Neural crest cell (in vitro differentiated cells): ENCODE measurements around the gene TMEM217. TPM values are rescaled to one million over a fixed set of nuclear protein-coding genes. Genes with fewer than 3 reads are reported as not detected.

Experiments
- DNase-seq: peaks from one replicate; pipeline ENCODE4 v3.0.0; 2021; ENCODE audit warnings: low read depth, mixed read lengths, low spot score
- H3K27ac Mint-ChIP-seq: one replicate; pipeline ENCODE4 v1.8.0; 2021; ENCODE audit warnings: mild to moderate bottlenecking, mixed read lengths; ENCODE audit not compliant: unreplicated experiment
- H3K27me3 Mint-ChIP-seq: 2 replicates; pipeline ENCODE4 v1.8.0; 2021; ENCODE audit warnings: low read depth, mild to moderate bottlenecking, mixed read lengths
- H3K36me3 Mint-ChIP-seq: 2 replicates; pipeline ENCODE4 v1.8.0; 2021; ENCODE audit warnings: low read depth, mild to moderate bottlenecking, mixed read lengths
- H3K4me1 Mint-ChIP-seq: 2 replicates; pipeline ENCODE4 v1.8.0; 2021; ENCODE audit warnings: mixed read lengths
- H3K4me3 Mint-ChIP-seq: one replicate; pipeline ENCODE4 v1.8.0; 2021; ENCODE audit warnings: mild to moderate bottlenecking, mixed read lengths
- H3K9me3 Mint-ChIP-seq: 2 replicates; pipeline ENCODE4 v1.8.0; 2021; ENCODE audit warnings: mixed read lengths
- total RNA-seq: library from RNA; stranded (reverse); gene quantifications from 2 replicates; pipeline ENCODE4 v1.2.1, GENCODE V29; 2021
- TF ChIP-seq, protein P1 (sequence below): fragments of 200-600 bp; sonication (generic); conservative IDR thresholded peaks from 2 replicates; pipeline ENCODE4 v1.5.0; 2021; ENCODE audit warnings: antibody characterized with exemption, mild to moderate bottlenecking

TMEM217 gene
- total RNA-seq, 1 donor from 2014 or later, result 0.86 TPM

DNA sequence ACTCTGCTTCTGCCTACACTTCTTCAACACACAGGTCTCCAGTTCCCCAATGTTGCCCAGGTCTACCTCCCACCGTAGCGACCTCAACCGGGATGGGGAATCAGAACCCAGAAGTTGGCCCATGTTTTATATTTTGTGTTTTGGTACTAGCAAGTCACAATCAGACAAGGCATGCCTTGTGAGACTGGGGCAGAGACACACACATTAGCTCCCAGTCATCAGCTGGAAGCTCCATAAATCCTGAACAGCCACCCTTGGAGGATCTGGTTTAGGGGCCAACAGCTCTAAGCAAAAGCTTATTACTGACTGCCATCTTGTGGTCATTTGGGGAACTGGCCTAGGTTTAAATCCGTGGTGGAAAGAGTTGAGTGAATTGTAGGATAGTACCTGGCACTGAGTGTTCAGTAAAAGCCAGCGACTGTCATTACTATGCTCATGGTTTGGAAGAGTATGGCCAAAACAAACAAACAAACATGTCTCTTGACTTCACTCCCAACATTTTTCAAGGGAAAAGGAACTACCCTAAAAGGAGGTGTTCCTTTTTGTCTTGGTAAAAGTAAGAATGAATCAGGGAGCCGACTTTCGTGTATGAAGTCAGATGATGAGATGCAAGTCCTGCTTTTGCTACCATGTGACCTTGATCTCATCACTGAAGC, 47.5 kb downstream of the TMEM217 start:
- Mint-ChIP-seq H3K36me3 (no peaks in the 10 kb centered on the region), H3K27me3 (peaks cover 2% of the 10 kb centered on the region), H3K27ac (no peak overlapping the region), H3K9me3 (no peaks in the 10 kb centered on the region), H3K4me1 (no peaks in the 10 kb centered on the region), H3K4me3 (no peak overlapping the region)
- TF ChIP-seq, protein P1, sequence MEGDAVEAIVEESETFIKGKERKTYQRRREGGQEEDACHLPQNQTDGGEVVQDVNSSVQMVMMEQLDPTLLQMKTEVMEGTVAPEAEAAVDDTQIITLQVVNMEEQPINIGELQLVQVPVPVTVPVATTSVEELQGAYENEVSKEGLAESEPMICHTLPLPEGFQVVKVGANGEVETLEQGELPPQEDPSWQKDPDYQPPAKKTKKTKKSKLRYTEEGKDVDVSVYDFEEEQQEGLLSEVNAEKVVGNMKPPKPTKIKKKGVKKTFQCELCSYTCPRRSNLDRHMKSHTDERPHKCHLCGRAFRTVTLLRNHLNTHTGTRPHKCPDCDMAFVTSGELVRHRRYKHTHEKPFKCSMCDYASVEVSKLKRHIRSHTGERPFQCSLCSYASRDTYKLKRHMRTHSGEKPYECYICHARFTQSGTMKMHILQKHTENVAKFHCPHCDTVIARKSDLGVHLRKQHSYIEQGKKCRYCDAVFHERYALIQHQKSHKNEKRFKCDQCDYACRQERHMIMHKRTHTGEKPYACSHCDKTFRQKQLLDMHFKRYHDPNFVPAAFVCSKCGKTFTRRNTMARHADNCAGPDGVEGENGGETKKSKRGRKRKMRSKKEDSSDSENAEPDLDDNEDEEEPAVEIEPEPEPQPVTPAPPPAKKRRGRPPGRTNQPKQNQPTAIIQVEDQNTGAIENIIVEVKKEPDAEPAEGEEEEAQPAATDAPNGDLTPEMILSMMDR, result peak; percentile 93
- DNase-seq, result peak; percentile 84

DNA sequence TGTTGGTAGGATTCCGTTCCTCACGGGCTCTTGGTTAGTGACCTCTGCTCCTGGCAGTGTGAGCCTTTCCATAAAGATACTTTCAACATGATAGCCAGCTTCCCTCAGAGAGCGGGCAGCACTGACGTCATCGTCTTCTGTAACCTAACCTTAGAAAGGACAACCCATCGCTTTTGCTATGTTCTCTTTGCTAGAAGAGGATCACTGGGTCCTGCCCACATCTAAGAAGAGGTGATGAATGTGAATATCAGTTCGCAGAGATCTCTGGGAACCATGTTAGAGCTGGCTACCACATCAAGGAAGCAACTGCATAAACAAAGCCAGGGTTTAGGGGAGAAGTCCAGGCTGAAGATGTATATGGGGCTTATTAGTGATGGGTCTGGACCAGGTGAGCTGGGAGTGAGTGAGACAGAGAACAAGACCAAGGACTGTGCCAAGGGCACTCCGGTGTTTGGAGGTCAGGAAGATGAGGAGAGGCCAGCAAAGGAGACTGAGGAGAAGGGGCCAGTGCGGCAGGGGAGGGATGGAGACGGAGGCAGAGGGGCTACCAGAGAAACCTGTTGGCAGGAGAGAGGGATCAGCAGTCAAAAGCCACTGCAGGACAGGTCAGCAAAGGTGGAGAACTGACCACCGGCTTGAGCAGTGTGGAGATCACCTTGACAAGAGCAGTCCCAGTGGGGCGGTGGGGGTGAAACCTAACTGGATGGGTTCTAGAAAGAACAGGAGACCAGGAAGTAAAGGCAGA, 48.3 kb downstream of the TMEM217 start:
- no peaks in the 10 kb centered on the region for H3K36me3 Mint-ChIP-seq
- H3K27ac Mint-ChIP-seq, result no peak overlapping the region
- H3K9me3 Mint-ChIP-seq, result no peaks in the 10 kb centered on the region
- TF ChIP-seq, protein P1, result no peak
- no peaks in the 10 kb centered on the region for H3K4me1 Mint-ChIP-seq
- no peak for DNase-seq
- no peak overlapping the region for H3K4me3 Mint-ChIP-seq
- H3K27me3 Mint-ChIP-seq, result peaks cover 2% of the 10 kb centered on the region

DNA sequence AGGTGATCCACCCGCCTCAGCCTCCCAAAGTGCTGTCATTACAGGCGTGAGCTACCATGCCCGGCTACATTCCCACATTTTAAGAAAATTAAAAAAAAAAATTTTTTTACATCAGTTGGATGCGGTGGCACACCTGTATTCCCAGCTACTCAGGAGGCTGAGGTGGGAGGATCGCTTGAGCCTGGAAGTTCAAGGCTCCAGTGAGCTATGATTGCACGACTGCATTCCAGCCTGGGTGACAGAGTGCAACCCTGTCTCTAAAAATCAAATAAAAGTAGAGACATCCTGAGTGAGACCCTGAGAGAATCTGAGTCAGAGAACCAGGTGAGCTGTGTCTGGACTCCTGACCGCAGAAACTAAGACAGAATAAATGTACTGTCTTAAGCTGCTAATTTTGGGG, 49.2 kb downstream of the TMEM217 start:
- Mint-ChIP-seq H3K27ac (no peak overlapping the region), H3K36me3 (no peaks in the 10 kb centered on the region), H3K4me1 (no peaks in the 10 kb centered on the region), H3K4me3 (no peak overlapping the region), H3K9me3 (no peaks in the 10 kb centered on the region), H3K27me3 (peaks cover 2% of the 10 kb centered on the region)
- TF ChIP-seq, protein P1, result no peak
- no peak for DNase-seq

DNA sequence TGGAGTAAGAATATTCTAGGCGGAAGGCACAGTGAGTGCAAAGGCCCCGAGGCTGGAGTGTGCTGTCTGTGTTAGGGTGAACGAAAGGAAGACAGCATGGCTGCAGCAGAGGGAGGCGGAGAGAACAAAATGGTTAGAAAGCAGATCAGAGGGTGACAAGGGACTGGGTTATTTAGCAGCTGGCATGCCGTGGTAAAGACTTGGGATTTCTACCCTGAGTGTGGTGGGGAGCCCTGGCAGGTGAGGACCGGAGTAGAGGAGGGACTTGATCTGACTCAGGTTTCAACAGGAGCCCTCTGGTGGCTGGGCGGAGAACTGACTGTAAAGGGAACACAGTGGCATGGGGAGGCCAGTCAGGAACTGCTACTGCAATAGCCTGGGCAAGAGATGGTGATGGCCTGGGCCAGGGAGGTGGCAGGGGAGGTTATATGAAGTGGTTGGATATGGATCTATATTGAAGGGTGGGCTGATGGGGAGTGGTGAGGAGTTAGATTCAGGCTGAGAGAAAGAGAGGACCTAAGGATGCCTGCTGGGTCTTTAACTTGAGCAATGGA, 50.0 kb downstream of the TMEM217 start:
- Mint-ChIP-seq H3K27ac (peak overlapping the region; percentile 44), H3K27me3 (peaks cover 2% of the 10 kb centered on the region), H3K4me1 (no peaks in the 10 kb centered on the region), H3K9me3 (no peaks in the 10 kb centered on the region), H3K36me3 (no peaks in the 10 kb centered on the region), H3K4me3 (no peak overlapping the region)
- DNase-seq, result peak; percentile 65
- TF ChIP-seq, protein P1, result peak; percentile 72

DNA sequence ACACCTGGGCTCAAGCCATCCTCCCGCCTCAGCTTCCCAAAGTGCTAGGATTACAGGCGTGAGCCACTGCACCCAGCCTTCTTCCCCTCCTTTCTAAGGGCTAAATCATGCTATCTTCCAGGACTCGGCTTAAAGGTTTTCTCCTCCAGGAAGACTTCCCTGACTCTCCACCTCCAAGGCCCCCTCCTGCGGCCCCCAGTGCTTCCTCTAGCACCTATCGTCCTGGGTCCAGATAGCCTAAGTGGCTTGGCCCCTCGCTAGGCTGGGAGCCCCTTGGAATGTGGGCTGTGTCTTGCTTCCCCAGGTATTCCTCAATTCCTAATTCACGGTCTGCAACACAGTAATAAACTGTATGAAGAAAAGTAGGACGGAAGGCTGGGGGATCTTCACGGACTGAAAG, 51.3 kb downstream of the TMEM217 start:
- Mint-ChIP-seq H3K27ac (no peak overlapping the region), H3K4me1 (no peaks in the 10 kb centered on the region), H3K27me3 (peaks cover 2% of the 10 kb centered on the region), H3K9me3 (no peaks in the 10 kb centered on the region), H3K36me3 (no peaks in the 10 kb centered on the region), H3K4me3 (no peak overlapping the region)
- TF ChIP-seq, protein P1, result no peak
- DNase-seq, result no peak
